NCI-H2196 (cell line): ENCODE results near the gene PEBP1.

ENCODE experiments used
- DNase-seq: peaks from one replicate; lab custom pipeline; 2025; ENCODE audit not compliant: unreplicated experiment; lab: John Stamatoyannopoulos, UW

PEBP1 gene

GRCh38 chr12:118135788-118136558, at the start of gene PEBP1:
Gene PEBP1, plus strand, starts transcription at chr12:118136124. Its CDS starts 86 bp downstream, at chr12:118136210.
- DNase-seq = peak; percentile 88

GRCh38 chr12:118089782-118090181, 46.1 kb upstream of the PEBP1 start:
- no peak for DNase-seq

- DNase-seq = no peak
Measured at GRCh38 chr12:118094039-118094438, 41.9 kb upstream of the PEBP1 start.

GRCh38 chr12:118098401-118098800, 37.5 kb upstream of the PEBP1 start:
- DNase-seq = no peak

- no peak for DNase-seq
Measured at GRCh38 chr12:118098911-118099671, 36.8 kb upstream of the PEBP1 start.

DNA sequence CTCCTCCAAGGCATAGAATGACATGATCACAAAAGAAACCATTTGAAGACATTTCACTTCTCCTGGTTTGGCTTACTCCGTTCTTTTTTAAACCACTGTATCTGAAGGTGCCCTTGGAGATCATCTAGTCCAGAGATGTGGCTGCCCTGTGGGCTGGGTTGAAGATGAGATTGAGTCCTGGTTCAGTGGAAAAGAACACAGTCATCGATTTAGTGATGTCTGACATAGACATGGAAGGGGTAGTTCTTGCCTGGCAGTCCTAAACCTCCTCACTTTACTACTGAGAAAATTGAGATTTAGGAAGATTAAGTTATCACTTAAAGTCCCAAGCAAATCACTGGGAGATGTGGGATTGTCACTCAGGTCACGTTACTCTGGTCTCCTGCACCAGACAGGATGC, 34.9 kb upstream of the PEBP1 start:
- DNase-seq = no peak

GRCh38 chr12:118102070-118102469, 33.9 kb upstream of the PEBP1 start:
- DNase-seq = no peak

- DNase-seq = no peak
Measured at GRCh38 chr12:118102609-118103008, 33.3 kb upstream of the PEBP1 start.

GRCh38 chr12:118103201-118103600, 32.7 kb upstream of the PEBP1 start:
- no peak for DNase-seq

DNA sequence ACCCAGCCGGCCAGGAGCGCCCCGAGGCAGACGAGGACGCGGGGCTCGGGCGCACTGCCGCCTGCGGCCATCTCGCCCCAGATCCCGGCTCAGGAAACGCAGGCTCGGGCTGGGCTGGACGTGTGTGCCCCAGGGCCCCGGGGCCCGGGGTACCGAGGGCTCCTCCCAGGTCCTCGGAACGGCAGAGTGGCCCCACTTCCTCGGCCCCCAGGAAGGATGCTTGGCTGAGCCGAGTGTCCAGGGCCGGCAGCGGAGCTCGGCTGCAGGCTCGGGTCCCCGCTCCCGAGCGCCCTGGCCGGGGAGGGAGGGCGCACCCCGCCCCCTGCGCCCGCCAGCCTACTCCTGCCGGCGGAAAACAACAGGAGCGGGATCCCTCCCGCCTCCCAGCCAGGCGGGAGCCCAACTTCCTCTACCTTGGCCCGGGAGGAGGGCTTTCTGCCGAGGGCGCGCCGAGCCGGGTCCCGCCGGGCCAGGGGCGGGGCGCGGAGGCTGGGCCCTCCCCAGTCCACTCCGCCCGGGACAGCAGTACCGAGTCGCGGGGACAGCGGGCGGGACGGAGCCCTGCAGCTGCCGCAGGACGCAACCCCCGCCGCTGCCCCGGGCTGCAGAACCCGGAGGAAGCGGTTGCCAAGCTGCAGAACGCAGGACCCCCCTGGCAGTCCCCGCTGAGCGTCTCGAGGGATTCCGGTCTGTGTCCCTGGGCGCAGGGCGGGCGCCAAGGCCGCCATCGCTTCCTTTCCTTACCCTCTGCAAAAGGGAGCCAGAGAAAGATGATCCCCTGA, 32.1 kb upstream of the PEBP1 start, which contains the start of gene VSIG10:
Gene VSIG10, minus strand, starts transcription at position 411 of the 782 bp plus-strand sequence. Its CDS starts 340 bp downstream, at position 71.
- DNase-seq = peak; percentile 71

- no peak for DNase-seq
Measured at GRCh38 chr12:118107011-118107410, 28.9 kb upstream of the PEBP1 start.

DNA sequence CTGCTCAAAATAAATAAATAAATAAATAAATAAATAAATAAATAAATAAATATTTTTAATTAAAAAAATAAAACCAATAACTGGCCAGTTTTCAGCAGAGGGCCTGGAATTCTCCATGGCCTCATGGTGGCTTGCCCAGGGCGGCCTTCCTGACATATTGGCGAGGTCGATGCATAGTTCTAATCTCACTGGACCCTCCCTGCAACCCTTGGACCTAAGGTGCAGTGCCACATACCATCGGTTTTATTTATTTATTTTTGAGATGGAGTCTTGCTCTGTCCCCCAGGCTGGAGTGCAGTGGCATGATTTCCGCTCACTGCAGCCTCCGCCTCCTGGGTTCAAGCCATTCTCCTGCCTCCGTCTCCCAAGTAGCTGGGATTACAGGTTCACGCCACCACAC, 28.2 kb upstream of the PEBP1 start:
- DNase-seq = no peak

DNA sequence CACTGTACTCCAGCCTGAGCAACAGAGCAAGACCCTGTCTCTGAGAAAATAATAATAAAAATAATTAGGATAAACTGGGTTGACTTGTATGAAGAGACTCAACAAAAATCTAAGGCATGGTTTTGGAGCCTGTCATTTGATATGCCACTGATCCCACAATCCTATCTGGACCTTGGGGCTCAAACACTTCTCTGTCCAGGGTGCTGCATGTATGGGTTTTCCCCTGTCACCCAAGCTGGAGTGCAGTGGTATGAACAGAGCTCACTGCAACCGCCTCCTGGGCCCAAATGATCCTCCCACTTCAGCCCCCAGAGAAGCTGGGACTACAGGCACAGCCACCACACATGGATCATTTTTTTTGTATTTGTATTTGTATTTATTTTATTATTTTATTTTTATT, 26.8 kb upstream of the PEBP1 start:
- DNase-seq = no peak

DNA sequence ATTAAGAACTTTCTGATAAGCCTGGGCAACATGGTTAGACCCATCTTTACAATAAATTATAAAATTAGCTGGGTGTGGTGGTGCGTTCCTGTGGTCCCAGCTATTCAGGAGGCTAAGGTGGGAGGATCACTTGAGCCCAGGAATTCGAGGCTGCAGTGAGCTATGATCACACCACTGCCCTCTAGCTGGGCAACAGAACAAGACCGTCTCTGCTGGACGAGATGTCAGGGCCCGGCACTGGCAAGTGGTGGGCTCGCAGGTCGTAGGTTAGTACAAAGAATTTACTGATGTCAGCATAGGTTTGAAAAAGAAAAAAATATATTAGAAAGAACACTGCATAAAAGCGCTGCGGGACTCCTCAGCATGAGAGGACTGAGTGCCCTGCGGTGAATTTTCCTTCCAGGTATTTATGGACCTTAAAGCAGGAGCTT, 16.5 kb upstream of the PEBP1 start:
- no peak for DNase-seq

GRCh38 chr12:118120579-118121363, 15.2 kb upstream of the PEBP1 start:
- peak; percentile 86 for DNase-seq

DNA sequence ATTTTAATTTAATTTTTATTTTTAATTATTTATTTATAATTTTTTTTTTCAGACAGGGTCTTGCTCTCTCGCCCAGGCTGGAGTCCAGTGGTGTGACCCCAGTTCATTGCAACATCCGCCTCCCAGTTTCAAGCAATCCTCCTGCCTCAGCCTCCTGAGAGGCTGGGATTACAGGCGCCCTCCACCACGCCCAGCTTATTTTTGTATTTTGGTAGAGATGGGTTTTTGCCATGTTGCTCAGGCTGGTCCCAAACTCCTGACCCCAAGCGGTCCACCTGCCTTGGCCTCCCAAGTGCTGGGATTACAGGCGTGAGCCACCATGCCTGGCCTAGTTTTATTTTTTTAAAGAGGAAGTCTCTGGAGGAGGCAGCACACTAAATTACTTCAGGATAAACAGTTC, 13.7 kb upstream of the PEBP1 start:
- no peak for DNase-seq

DNA sequence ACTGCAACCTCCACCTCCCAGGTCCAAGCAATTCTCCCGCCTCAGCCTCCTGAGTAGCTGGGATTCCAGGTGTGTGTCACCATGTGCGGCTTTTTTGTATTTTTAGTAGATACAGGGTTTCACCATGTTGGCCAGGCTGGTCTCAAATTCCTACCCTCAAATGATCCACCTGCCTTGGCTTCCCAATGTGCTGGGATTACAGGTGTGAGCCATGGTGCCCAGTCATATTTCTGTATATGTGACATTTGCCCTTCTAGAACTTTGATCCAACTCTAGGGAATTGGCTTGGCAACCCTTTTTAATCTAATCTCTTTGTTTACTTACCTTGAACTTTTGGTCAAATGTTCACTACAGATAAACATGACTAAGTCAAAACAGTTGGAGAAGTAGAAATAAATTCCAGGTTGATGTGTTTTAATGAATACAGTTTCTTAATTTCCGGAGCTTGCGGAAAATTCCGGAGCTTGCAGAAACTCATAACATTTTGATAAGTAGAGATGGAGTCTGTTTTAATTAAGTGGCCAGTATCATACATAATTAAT, 11.5 kb upstream of the PEBP1 start:
- DNase-seq = no peak

DNA sequence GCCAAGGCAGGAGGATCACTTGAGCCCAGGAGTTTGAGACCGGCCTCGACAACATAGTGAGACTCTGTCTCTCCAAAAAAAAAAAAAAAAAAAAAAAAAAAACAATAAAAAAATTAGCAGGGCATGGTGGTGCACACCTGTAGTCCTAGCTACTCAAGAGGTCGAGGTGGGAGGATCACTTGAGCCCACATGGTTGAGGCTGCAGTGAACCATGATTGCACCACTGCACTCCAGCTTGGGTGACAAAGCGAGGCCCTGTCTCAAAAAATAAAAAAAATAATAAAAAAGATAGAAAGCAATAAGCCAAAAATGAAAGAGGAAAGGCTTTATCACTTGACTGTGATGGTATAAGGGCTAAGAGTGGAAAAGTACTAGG, 10.2 kb upstream of the PEBP1 start:
- DNase-seq = no peak

DNA sequence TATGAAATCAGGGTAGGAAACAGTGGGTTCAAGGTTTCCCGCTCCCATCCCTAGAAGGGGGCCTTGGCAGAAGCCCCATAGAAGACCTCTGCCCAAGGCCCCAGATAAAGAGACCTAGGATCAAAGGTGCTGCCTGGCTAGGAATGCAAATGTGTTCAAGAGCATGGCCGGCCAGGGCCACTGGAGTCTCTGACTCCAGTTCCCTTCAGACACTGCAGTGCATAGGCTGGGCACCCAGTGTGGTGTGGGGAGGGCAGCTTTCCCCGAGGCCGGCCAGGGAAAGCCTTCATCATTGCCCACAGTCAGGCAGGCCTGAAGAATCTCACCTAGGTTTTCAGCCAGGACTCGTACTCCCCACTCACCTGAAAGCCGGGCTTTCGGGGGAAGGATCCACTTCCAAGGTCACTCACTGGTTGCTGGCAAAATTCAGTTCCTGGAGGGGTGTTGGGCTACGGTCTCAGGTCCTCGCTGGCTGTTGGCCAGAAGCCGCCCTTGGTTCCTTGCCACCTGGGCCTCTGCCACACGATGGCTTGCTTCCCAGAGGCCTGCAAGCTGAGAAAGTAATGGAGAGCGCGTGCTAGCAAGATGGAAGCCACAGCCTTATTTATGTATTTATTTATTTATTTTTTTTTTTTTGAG, 9.7 kb upstream of the PEBP1 start:
- DNase-seq = peak; percentile 89

GRCh38 chr12:118127867-118128266, 8.1 kb upstream of the PEBP1 start:
- DNase-seq = no peak
